ENCODE data around the gene HOXA13.

Gene HOXA13

GRCh38 chr7:27160546-27161213 lies 39.2 kb downstream of the HOXA13 start:
- peak in 57 of 58 donors; percentile 11 to 89 (median 60) for DNase-seq

- no peak for DNase-seq
Observed at GRCh38 chr7:27160145-27160545, 39.7 kb downstream of the HOXA13 start.

- no peak for DNase-seq
Observed at GRCh38 chr7:27159266-27160144, 40.4 kb downstream of the HOXA13 start.

GRCh38 chr7:27158436-27159265 lies 41.2 kb downstream of the HOXA13 start:
- DNase-seq = no peak

- no peak for DNase-seq
Observed at GRCh38 chr7:27157702-27158431, 42.0 kb downstream of the HOXA13 start.

- DNase-seq = no peak
Observed at GRCh38 chr7:27156916-27157701, 42.8 kb downstream of the HOXA13 start.

- DNase-seq = no peak
Observed at GRCh38 chr7:27156508-27156898, 43.4 kb downstream of the HOXA13 start, which contains the start of gene HOXA7. TSS of gene HOXA7 (minus strand) at chr7:27156675. CDS start at chr7:27156545, 130 bp downstream.

GRCh38 chr7:27155816-27156507 lies 43.9 kb downstream of the HOXA13 start:
- no peak for DNase-seq

- DNase-seq = no peak
Observed at GRCh38 chr7:27154901-27155815, 44.7 kb downstream of the HOXA13 start.

- no peak for DNase-seq
Observed at GRCh38 chr7:27154369-27154768, 45.5 kb downstream of the HOXA13 start.

GRCh38 chr7:27153526-27153925 lies 46.4 kb downstream of the HOXA13 start:
- no peak for DNase-seq

GRCh38 chr7:27152816-27153442 lies 47.0 kb downstream of the HOXA13 start:
- DNase-seq = no peak

GRCh38 chr7:27151931-27152815 lies 47.7 kb downstream of the HOXA13 start, which contains the start of gene HOXA3:
TSS of gene HOXA3 (minus strand) at chr7:27152583. CDS start at chr7:27110640, 41,943 bp downstream.
- DNase-seq = no peak

- DNase-seq = no peak
Observed at GRCh38 chr7:27151341-27151930, 48.5 kb downstream of the HOXA13 start.

- DNase-seq = peak in 7 of 58 donors; percentile 2 to 32 (median 7)
Observed at GRCh38 chr7:27150568-27151340, 49.1 kb downstream of the HOXA13 start.

Data from anterior cingulate cortex (tissue), 58 donors.